SKM-1 (cell line): ENCODE results near the gene SLC7A6OS.

Experiments
- DNase-seq: peaks from one replicate; lab custom pipeline; 2025; ENCODE audit not compliant: unreplicated experiment; lab: John Stamatoyannopoulos, UW

Gene SLC7A6OS

DNA sequence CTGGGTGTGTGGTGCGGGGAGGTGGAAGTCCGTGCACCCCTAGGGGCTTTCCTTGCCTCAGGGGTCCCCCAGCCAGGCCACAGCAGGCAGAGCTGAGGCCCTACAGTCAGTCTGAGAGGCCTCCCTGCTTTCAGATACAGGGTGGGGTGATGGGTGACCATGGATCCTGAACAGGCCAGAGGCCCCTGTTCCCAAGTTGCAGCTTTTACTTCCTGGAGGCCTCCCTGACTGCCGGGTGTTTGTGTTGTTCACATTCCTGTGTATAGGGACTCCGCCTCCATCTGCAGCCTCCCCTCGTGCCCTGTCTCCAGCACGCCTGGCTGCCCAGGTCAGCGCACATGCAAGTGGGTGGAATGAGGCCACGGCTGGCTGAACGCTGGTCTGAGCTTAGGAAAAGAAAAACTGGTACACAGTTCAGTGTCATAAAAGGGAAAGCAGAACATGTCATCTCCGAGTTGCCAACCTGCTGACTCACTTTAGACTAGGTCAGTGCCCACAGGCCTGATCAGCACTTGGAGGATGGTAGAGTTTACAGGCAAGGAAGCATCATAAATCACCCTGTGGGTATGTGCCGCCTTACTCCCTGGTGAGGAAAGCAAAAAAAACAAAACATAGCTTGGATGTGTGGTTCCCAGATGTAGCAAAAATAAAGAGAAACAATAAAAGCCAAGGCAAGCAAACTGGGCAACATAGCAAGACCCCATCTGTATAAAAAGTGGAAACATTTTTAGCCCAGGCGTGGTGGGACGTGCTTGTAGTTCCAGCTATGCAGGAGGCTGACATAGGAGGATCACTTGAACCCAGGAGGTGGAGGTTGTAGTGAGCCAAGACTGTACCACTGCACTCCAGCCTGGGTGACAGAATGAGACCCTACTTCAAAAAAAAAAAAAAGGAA is 52.6 kb downstream of the SLC7A6OS start:
- DNase-seq: no peak

DNA sequence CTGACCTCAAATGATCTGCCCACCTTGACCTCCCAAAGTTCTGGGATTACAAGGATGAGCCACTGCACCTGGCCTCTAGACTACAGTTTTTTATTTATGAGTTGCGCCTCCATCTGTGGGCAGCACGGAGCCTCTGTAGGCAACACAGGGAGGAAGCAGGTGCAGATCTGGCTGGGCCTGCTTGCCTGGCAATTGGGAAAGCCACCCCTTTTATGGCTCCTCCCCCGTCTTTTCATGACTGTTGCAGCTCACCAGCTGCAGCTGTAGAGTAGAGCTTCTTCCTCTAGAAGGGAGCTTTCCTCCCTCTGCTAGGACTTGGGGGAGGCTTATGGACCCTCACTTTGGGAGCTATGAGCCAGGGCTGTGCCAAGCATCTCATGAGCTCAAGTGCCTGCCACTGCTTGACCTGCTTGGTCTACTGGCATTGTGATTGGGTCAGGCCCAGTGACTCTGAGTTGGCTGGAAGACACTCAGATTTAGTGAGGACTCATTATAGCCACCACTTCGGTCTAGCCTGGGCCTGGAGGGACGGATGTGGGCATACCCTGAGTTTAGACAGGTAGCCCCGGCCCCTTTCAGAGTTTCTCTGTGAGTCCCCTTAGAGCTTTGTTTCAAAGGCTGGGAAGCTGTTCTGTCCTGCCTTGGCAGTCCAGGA is 53.4 kb downstream of the SLC7A6OS start:
- DNase-seq: no peak

DNA sequence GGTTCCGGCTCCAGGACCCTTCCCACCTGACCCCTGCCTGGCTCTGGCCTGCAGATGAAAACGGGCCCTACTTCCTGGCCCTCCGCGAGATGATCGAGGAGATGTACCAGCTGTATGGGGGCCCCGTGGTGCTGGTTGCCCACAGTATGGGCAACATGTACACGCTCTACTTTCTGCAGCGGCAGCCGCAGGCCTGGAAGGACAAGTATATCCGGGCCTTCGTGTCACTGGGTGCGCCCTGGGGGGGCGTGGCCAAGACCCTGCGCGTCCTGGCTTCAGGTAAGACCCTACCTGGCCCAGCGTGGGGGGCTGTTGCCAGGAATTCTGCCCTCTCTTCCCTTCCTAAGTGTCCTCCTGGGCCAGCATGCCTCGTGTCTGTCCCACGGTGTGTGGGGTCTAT is 55.0 kb downstream of the SLC7A6OS start:
- DNase-seq: no peak

DNA sequence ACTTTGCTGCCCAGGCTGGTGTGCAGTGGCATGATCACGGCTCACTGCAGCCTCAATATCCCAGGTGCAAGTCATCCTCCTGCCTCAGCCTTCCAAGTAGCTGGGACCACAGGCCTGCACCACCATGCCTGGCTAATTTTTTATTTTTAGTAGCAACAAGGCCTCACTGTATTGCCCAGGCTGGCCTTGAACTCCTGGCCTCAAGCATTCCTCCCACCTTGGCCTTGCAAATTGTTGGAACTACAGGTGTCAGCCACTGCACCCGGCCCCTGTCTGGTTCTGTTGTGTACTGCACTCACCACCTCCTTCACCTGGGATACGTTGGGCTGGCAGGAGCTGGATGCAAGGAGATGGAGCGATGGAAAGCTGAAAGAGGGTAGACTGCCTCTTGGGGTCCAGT is 57.0 kb downstream of the SLC7A6OS start:
- DNase-seq: no peak

DNA sequence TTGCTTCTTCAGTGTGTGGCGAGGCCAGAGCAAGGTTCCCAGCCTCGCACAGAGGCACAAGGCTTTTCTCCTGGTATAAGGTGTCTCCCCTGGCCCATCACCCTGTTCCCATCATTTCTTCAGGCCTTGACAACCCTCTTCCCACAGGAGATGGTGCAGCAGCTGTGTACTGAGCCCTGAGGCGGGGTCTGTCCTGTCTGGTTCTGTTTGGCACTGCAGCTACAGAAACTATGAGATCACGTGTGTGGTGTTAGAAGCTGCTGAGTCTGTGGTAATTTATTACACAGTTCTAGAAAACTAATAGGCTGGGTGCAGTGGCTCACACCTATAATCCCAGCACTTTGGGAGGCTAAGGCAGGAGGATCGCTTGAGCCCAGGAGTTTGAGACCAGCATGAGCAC is 58.4 kb downstream of the SLC7A6OS start:
- DNase-seq: no peak

DNA sequence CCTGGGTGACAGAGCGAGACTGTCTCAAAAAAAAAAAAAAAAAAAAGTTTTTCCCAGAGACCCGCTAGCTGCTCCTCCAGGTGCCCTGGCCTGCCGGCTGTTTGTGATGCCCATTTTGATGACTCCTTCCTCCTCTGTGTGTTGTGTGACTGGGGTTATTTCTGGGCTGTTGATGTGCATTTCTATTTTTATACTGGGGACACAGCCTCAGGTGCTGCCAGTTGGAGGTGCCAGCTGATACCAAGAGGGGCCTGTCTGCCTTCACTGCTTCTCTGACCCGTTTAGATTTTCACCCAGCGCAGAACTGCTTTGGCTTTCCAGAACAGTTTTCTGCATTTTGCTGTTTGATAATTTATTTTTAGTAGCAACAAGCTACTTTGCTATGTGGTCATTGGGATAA is 58.9 kb downstream of the SLC7A6OS start:
- no peak for DNase-seq

DNA sequence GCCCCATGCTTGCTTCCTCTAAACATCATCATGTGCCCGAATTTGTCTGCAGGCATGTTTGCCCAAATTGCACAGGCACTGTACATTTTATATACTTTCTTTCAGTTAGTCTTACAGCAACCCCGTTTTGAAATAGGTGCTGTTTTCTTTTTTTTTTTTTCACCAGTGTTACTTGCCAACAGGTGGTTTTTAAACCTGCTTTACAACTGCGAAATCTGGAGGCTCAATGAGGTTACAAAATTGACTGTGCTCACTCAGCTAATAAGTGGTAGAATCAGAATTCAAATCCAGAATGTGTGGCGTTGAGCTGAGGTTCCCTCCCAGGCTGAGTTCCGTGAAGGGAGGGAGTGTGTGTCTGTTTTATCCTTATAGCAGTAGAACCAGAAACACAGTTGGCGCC is 59.8 kb downstream of the SLC7A6OS start:
- DNase-seq: no peak

DNA sequence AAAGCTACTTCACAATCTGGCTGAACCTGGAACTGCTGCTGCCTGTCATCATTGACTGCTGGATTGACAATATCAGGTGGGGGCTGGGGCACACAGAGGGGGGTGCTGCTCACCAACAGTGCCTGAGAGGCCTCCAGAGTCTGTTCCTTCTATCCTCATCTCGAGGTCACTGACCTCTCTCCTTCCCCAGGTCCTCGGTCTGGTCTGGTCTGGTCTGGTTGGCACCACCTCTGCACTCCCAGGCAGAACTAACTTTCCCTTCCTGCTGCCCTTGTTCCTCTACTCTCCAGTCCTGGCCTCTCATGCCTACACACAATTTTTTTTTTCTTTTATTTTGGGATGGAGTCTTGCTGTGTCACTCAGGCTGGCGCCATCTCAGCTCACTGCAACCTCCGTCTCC is 61.4 kb downstream of the SLC7A6OS start:
- DNase-seq: no peak
